Erythroblast (primary cell): ENCODE data around the gene IFI44.

Source experiments
- GATA1 ChIP-seq: IDR thresholded peaks from 2 replicates; pipeline ENCODE4 v1.6.1; 2011; ENCODE audit warnings: low read depth, mild to moderate bottlenecking, control low read depth, low read length, moderate library complexity
- POLR2A ChIP-seq: IDR thresholded peaks from 2 replicates; pipeline ENCODE4 v1.6.1; 2011; ENCODE audit warnings: mild to moderate bottlenecking, low read length

DNA sequence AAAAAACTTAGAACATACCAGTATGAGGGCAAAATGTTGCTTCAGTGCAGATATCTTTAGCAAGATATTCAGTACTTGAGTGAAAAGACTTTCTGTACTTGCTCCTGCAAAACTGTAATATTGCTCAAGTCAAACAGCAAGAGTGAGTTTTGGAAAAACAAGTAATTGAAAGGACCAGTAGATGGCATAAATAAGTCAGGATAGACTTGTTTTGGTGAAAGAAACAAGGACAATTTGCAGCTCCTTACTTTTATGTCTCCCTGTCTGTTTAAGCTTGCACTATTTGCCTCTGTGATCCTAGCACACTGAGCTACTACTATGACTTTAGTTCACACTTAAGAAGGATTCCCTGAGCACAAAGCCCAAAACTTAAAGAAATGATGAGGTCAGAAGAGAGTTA, 39.1 kb downstream of the IFI44 start:
- TF ChIP-seq POLR2A, result no peak
- TF ChIP-seq GATA1, result no peak
